ENCODE measurements around the gene PLXNA3.

PLXNA3 gene

DNA sequence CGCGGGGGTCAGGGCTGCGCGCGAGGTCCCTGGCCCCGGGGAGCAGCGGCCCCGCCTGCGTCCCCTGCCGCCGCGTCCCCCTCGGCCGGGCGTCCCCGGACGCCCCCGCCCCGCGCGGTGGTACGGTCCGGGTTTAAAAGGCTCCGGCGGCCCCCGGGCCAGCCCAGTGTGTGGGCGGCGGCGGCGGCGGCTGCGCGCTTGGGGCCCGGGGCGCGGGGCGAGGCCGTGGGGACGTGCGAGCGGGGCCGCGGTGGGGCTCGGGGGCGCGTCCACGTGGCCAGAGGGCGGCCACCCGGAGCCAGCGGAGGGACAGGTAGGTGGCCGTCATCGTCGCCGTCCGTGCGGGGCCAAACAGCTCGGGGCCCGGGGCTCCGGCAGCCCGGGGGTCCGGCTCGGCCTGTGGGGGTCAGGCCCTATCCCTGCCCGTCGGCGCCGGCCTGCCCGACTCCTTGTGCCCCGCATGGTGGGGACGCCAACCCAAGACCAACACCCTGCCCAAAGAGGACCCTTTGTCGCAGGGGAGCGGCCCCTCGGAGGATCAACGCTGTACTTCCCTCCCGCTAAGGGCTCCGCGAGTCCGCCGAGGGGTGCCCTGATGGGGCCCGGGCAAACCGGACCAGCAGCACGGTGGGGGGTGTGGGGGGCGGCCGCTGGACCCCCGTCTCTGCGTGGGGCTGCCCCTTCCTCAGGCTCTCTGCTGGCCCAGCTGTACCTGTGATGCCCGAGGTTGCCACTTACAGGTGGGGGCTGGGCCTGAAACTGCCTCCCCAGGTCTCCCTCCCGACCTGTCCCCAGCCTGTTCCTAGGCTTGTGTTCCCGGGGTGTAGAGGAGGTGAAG lies at the start of gene PLXNA3:
Gene PLXNA3, plus strand, starts transcription at position 166 of the 838 bp plus-strand sequence. CDS start 1,903 bp downstream, outside the sequence.
- peak; percentile 57 for DNase-seq

DNA sequence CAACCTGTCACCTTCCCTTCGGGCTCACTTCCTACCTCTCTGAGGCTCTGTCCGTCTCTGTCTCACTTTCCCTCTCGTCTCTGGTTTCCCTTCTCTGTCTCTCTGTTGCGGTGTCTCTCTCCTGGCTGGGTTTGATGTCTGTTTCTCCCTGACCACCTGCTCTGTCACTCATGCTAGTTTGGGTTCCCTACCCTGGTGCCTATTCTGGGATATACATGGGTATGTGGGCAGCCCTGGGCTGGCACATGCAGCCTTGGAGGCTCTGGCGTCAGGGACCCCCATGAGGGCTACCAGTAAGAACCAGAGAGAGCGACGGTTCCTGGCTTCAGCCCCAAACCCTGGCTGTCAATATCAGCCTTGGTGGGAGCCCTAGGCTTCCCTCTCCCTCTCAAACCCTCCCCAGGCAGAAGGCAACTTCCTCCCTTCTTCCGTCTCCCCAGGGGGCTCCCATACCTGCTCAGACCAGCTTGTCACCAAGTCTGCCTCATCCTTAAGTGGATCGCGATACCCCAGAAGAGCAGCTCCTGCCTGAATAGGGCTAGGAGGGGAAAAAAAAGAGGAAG lies 49.3 kb upstream of the PLXNA3 start:
- DNase-seq: no peak

DNA sequence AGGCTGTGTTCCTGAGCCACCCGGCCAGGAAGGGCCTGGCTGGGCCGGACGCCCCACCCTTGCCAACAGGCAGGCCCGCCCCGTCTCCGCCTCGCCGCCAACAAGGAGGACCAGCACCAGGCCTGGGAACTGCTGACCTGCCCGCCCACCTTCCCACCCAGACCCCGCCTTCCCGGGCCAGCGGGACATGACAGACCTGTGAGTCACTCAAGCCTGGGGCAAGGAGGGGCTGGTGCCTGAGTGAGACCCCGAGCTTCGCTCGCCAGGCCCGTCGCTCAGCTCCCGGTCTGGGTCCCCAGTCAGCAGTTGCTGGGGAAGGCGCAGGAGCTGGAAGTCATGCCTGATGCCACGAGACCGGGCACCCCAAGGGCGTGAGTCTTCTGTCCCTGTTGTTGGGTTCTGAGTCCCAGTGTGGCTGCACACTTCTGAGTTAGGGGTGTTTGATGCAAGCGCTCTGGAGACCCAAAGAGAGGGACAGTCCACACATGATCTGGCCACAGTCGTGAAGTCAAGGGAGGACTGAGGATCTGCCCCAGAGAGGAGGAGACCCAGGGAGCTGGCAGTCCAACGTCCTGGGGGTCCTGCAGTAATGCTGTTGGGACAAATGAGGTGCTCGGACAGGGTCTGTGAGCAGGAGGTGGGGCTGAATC lies 48.7 kb upstream of the PLXNA3 start, which contains the start of gene DNASE1L1:
Gene DNASE1L1, minus strand, starts transcription at position 33 of the 650 bp plus-strand sequence. CDS start 3,686 bp downstream, outside the sequence.
- no peak for DNase-seq

DNA sequence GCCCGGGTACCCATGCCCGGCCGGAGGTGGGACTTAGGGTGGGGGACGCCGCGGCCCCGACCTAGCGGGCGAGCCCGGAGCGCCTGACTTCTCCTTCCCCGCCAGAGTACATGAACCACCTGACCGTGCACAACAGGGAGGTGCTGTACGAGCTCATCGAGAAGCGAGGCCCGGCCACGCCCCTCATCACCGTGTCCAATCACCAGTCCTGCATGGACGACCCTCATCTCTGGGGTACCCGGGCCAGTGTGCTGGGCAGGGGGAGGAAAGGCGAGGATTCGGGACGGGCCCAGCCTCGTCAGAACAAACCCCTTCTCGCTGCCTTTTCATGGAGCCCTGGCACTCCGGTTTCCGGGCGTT lies 46.1 kb upstream of the PLXNA3 start:
- peak; percentile 42 for DNase-seq

DNA sequence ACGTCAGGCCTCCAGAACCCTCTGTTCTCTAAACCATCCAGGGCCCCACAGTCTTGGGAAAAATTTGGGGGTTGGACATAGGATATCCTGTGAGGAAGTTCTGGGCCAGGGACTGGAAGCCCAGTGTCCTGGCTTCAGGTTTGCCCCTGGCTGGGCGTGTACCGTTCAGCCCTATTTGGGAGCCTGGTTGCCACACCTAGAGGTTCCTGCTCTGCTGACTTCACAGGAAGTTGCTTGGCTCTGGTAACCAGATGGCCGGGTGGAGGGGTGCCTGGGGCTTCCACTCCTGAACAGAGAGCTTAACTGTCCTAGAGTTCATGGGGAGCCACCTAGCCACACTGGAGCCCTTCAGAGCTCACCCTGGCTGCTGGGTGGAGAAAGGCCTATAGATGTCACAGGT lies 45.6 kb upstream of the PLXNA3 start:
- DNase-seq: no peak

DNA sequence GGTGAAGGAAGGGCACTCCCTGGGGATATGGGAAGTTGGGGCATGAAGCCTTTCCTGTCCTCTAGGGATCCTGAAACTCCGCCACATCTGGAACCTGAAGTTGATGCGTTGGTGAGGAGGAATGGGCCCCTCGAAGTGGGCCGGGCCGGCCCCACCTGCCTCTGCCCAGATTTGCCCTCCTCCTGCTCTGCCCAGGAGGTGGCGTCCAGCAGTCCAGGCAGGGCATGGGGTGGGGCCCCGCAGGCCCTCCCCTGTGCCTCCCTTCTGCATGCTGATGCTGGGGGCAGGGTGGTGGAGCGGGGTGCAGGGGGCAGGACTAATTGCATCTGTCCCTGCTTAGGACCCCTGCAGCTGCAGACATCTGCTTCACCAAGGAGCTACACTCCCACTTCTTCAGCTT lies 44.9 kb upstream of the PLXNA3 start:
- DNase-seq: no peak

DNA sequence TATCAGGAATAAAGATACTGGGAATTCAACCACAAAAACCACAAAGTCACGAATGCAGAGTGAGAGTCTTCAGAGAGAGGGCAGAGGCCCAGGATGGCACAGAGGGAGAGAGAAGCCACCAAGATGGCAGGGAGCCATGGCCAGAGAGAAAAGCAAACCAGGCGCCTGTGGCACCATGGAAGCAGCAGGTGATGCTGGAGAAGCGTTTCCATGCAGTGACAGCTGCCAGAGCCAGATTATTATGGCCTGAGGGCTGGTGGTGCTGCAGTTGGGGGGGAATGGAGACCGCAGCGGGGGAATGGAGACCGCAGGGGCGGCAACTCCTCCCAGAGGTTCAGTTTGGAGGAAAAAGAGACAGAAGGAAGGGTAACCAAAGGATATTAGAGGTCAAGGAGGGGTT lies 40.9 kb upstream of the PLXNA3 start:
- DNase-seq: no peak

DNA sequence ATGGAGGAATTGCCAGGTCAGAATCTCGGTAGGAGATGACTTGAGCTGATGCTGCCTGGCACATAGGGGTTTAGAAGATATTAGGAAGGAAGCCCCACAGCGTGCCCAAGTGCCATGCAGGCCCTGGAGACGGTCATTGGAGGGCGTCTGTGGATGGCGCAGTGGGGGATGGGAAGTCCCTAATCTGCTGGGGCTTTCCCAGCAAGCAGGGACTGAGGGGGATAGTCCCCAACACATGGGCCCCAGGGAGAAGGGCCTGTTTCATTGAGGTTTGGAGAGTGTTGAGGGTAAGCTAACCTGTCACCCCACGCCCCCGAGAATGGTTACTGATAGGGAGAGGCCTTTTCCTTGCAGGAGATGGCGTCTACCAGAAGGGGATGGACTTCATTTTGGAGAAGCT lies 38.9 kb upstream of the PLXNA3 start:
- DNase-seq: no peak

DNA sequence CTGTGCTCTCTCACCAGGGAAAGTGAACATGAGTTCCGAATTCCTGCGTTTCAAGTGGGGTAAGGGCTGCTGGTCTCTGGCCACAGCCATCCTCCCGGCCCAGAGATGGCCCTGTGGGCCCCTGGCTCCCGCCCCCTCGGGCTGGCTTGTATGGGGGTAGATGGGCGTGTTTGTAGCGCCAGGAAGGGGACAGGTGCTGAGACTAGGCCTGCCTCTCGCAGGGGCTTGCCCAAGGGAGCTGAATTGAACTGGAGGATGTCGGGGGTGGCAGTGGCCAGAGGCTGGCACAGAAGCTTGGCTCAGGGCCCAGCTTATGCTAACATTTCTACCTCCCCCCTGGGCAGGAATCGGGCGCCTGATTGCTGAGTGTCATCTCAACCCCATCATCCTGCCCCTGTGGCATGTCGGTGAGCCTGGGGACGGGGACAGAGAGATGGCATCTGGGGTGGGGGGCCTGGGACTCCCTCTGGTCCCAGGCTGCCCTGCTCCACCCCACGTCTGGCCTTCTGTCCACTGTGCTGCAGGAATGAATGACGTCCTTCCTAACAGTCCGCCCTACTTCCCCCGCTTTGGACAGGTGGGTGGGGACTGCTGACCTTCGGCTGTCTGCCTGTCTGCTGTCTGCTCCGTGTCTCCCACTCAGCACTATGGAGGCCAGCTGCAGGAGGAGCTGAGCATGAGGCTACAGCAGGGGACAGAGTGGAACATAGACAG lies 38.2 kb upstream of the PLXNA3 start:
- no peak for DNase-seq

DNA sequence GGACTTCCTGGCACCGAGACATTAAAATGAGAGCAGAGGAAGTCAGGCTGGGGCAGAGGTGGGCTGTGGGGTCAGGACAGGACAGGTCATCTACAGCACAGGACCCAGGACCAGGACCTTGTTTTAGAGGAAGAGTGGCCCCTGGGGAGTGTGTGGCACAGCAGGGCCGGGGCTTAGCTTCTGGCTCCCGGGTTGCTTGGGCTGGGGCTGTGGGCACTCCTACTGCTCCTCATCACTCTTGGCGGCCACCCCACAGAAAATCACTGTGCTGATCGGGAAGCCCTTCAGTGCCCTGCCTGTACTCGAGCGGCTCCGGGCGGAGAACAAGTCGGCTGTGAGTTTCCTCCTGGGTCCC lies 37.7 kb upstream of the PLXNA3 start:
- DNase-seq: no peak

DNA sequence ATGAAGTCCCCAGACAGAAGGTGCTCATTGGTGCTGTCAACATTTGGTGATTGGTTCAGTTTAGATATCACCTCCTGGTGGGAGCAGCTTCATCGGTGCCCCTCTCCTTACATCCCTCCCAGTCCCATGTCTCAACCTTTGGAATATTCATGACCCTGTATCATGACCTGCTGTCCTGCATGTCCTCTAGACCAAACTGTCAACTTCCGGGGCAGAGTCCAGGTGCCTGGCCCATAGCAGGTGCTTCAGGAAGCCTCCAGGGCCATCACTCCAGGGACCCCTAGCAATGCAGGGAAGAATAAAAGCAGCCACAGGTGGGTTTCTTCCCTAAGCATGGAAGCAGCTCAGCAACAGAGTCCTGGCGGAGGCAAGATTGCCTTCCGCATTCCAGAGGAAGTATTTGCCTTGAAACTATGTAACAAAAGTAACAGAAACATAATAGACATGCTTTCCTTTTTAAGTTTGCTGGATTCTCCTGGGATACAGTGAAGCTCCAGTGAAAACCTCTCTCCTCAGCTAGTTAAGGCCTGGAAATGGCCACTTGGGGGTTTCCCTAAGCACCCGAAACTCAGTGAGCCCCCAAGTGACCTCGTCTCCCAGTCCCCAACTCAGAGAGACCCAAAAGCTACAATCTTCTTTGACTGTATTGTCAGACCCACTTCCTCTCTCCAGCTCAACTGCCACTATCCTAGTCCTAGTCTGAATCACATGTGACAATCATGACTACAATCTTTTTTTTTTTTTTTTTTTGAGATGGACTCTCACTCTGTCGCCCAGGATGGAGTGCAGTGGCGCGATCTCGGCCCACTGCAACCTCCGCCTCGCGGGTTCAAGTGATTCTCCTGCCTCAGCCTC lies 30.9 kb upstream of the PLXNA3 start:
- DNase-seq: no peak

DNA sequence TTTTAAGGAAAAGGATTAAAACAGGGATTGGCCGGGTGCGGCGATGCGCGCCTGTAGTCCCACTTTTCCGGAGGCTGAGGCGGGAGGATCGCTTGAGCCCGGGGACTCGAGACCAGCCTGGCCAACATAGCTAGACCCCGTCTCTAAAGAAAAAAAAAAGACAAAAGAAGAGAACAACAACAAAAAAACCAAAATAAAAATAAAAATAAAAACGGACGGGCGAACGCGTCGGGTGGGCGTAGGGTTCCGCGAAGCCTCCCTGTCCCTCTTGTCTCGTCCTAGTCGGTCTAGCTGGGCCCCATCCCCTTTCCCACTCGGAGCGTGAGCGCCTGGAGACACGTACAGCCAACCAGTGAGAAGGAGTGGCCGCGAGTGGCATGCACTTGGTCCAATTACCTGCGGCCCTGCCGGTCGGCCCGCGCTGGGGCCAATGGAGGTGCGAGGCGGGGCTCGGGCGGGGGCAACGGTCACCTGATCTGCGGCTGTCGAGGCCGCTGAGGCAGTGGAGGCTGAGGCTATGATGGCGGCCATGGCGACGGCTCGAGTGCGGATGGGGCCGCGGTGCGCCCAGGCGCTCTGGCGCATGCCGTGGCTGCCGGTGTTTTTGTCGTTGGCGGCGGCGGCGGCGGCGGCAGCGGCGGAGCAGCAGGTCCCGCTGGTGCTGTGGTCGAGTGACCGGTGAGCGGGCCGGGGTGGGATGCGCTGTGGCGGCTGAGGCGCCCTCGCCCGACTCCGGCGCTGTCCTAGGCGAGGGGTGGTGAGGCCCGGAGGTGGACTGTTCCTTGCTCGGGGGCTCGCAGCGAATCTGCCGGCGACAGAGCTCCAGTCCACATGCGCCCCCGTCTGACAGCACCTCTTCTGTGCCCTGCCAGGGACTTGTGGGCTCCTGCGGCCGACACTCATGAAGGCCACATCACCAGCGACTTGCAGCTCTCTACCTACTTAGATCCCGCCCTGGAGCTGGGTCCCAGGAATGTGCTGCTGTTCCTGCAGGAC lies 29.6 kb upstream of the PLXNA3 start, which contains the start of gene ATP6AP1:
Gene ATP6AP1, plus strand, starts transcription at position 502 of the 996 bp plus-strand sequence. Its CDS starts 16 bp downstream, at position 518.
- peak; percentile 87 for DNase-seq

DNA sequence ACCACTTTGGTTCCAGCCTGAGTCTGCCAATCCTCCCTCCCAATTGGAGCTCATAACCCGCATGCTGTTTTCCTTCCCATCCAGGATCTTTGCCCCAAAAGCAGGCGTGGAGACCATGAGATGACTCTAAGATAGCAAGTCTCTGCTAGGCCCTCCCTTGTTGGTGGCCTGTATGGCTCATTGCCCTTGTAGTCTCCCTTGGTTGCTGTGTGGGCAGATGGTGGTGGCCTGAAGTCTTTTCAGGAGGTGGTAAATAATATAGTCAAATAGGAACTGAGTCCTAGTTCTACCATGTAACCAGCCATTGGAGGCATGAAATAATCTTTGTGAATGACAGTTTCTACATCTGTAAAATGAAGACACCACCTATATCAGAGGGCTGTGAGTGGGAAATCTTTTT lies 28.4 kb upstream of the PLXNA3 start:
- no peak for DNase-seq

DNA sequence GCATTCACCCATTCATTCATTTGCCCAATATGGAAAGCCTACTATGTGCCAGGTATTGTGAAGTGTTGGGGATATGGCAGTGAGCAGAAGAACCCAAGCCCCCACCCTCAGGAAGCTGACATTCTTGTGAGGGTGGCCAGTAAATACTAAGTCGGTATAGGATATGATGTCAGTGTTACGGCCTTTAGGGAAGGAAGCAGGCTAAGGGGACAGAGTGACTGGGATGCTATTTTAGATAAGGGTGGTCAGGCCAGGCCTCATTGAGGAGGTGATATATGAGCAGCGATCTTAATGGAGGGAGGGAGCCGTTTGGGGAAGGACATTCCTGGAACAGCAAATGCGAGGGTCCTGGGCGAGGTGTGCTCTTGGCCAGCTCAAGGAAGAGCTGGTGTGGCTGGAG lies 27.6 kb upstream of the PLXNA3 start:
- DNase-seq: no peak

DNA sequence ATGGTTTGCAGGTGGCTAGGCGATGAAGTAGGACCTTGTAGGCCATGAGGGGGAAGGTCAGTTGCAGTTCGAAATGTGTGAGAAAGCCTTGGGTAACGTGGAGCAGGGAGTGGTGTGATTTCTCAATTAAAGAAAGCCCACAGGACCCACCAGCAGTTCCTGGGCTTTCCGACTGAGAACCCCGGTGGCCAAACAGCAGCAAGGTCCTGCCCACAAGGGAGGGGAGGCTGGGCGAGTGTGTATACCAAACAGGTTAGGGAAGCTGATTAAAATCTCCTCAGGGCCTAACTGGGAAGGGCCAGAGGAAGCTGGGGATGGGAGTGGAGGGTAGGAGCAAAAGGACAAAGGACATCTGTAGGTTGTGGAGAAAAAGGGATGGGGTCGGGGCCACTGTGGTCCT lies 27.2 kb upstream of the PLXNA3 start:
- DNase-seq: no peak

DNA sequence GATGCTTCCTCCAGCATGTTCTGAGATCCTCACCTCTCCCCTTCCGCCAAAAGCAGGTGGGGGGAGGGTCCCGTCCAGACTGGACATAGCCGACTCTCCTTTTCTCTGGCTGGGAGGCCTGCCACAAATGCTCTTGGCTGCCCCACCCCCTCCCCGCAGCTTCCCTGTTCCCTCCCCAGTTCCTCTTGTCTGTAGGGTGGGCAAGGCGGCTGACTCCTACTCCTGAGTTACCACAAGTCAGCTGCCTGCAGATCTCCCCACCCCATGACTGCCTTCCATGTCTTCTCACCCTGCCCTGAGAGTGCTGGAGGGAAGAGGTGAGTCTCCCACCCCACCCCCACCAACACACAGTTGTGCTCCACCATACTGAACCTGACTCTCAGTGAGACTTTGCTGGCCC lies 26.7 kb upstream of the PLXNA3 start:
- no peak for DNase-seq

DNA sequence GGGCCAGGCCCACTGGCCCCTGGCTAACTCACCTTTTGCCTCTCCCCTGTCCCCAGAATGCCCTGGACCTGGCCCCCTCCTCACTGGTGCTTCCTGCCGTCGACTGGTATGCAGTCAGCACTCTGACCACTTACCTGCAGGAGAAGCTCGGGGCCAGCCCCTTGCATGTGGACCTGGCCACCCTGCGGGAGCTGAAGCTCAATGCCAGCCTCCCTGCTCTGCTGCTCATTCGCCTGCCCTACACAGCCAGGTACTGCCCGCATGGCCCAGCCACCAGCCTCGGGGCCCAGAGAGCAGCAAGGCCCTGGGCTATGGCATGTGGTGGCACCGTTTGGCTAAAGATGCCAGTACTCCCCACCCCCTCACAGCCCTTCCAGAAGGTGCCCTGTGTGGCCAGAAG lies 25.9 kb upstream of the PLXNA3 start:
- no peak for DNase-seq

DNA sequence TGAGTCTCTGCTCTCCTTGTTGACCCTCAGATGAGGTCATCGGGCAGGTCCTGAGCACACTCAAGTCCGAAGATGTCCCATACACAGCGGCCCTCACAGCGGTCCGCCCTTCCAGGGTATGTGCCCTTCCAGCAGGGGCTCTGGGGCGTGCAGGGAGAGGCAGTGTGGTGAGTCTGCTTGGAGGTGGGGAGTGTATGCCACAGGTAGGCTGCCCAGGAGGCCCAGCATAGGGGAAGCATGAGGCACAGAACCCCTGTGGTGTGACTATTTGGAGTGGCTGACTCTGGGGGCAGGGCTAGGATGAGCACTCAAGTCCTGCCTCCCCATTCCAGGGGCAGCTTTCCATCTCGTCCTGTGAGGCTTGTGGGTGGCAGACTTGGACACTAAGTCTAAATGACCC lies 24.5 kb upstream of the PLXNA3 start:
- no peak for DNase-seq

DNA sequence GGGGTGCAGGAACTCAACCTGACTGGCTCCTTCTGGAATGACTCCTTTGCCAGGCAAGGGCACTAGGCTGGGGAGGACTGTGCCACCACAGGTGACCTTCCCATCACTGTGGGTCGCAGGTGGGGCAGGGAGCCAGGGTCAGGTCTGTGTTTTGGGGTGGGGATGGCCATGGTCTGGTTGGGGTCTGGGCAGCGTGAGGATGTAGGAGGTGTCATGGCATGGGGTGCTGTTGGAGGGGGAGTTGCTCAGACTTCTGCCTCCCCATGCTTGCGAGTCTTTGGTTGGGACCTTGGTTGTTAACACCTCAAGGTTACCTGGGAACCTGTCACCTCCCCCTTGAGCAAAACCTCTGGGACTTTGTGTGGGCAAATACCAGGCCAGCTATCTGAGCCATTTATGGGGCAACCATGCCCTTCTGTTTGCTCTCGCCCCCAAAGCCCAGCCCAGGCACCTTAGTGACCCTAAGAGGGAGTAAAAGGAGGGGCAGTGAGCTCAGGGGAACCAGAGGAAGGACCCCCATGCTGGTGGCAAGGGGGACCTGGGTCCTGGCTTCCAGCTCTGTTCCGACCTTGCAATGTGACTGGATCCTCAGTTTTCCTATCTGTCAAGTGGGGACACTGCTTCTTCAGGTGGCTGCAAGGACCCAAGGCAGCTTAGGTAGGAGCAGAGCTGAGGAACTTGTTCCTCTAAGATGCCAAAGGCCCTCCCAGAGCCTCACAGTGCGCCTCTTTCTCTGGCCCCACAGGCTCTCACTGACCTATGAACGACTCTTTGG lies 23.5 kb upstream of the PLXNA3 start:
- no peak for DNase-seq

DNA sequence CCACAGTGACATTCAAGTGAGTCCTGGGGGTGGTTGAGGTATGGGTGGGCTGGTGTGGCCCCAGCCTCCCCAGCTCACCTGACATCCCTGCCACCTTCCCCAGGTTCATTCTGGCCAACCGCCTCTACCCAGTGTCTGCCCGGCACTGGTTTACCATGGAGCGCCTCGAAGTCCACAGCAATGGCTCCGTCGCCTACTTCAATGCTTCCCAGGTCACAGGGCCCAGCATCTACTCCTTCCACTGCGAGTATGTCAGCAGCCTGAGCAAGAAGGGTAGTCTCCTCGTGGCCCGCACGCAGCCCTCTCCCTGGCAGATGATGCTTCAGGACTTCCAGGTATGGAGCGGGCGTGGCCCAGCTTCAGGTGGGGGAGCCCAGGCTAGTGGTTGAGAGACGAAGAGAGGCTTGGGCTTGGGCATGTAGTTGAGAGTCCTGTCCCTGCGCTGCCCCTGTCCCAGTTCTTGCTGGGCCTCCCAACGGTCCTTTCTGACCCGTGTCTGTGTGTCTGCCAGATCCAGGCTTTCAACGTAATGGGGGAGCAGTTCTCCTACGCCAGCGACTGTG lies 22.8 kb upstream of the PLXNA3 start:
- no peak for DNase-seq

All from stimulated activated naive CD4-positive, alpha-beta T cell treated with Interleukin-2 at 50 U/mL for 16 hours (primary cell).